Measurements from ENCODE around the gene HELZ. TPM values are rescaled to one million over a fixed set of nuclear protein-coding genes. Genes with fewer than 3 reads are reported as not detected.
"Not testable (repeated sequence)": the region's sequence is repeated elsewhere in the genome, so short reads cannot be mapped to it uniquely, and the experiment has no call there.

The HELZ gene
- total RNA-seq, 1 donor from 2014 or later: 71.0 TPM

- H3K4me3 Mint-ChIP-seq (ENCODE audit: low read depth): no peak overlapping the region
- H3K4me1 Mint-ChIP-seq (ENCODE audit: low read depth): peaks cover 4% of the 10 kb centered on the region
- H3K27ac Mint-ChIP-seq: no peak overlapping the region
- no peak for DNase-seq (ENCODE audit: low spot score, unreplicated experiment)
- H3K36me3 Mint-ChIP-seq (ENCODE audit: insufficient read depth): no peaks in the 10 kb centered on the region
- no peak for TF ChIP-seq CTCF (IDR thresholded peaks at IDR 0.05; ENCODE audit: unreplicated experiment)
- H3K9me3 Mint-ChIP-seq (ENCODE audit: low read depth): no peaks in the 10 kb centered on the region
- no peaks in the 10 kb centered on the region for H3K27me3 Mint-ChIP-seq
Measured at GRCh38 chr17:67289181-67289876, 44.3 kb upstream of the HELZ start.

GRCh38 chr17:67286826-67287225, 41.8 kb upstream of the HELZ start:
- H3K36me3 Mint-ChIP-seq (ENCODE audit: insufficient read depth); H3K27ac Mint-ChIP-seq; H3K4me3 Mint-ChIP-seq (ENCODE audit: low read depth); H3K27me3 Mint-ChIP-seq; DNase-seq (ENCODE audit: low spot score, unreplicated experiment); H3K4me1 Mint-ChIP-seq (ENCODE audit: low read depth); H3K9me3 Mint-ChIP-seq (ENCODE audit: low read depth): not testable (repeated sequence)

GRCh38 chr17:67285360-67285759, 40.4 kb upstream of the HELZ start:
- Mint-ChIP-seq H3K36me3 (ENCODE audit: insufficient read depth) (no peaks in the 10 kb centered on the region), H3K4me3 (ENCODE audit: low read depth) (no peak overlapping the region), H3K27me3 (peaks cover 3% of the 10 kb centered on the region), H3K4me1 (ENCODE audit: low read depth) (no peaks in the 10 kb centered on the region), H3K27ac (no peak overlapping the region), H3K9me3 (ENCODE audit: low read depth) (no peaks in the 10 kb centered on the region)
- TF ChIP-seq CTCF (IDR thresholded peaks at IDR 0.05; ENCODE audit: unreplicated experiment): no peak
- DNase-seq (ENCODE audit: low spot score, unreplicated experiment): no peak

GRCh38 chr17:67283731-67284516, 38.9 kb upstream of the HELZ start:
- H3K9me3 Mint-ChIP-seq (ENCODE audit: low read depth): no peaks in the 10 kb centered on the region
- no peaks in the 10 kb centered on the region for H3K36me3 Mint-ChIP-seq (ENCODE audit: insufficient read depth)
- DNase-seq (ENCODE audit: low spot score, unreplicated experiment): no peak
- H3K27me3 Mint-ChIP-seq: peaks cover 3% of the 10 kb centered on the region
- H3K27ac Mint-ChIP-seq: no peak overlapping the region
- H3K4me1 Mint-ChIP-seq (ENCODE audit: low read depth): no peaks in the 10 kb centered on the region
- H3K4me3 Mint-ChIP-seq (ENCODE audit: low read depth): no peak overlapping the region
- no peak for TF ChIP-seq CTCF (IDR thresholded peaks at IDR 0.05; ENCODE audit: unreplicated experiment)

- no peak for DNase-seq (ENCODE audit: low spot score, unreplicated experiment)
- Mint-ChIP-seq H3K27ac (peak overlapping the region; percentile 18), H3K4me1 (ENCODE audit: low read depth) (no peaks in the 10 kb centered on the region), H3K27me3 (peaks cover 3% of the 10 kb centered on the region), H3K36me3 (ENCODE audit: insufficient read depth) (no peaks in the 10 kb centered on the region), H3K9me3 (ENCODE audit: low read depth) (no peaks in the 10 kb centered on the region), H3K4me3 (ENCODE audit: low read depth) (no peak overlapping the region)
- no peak for TF ChIP-seq CTCF (IDR thresholded peaks at IDR 0.05; ENCODE audit: unreplicated experiment)
Measured at GRCh38 chr17:67281743-67282142, 36.7 kb upstream of the HELZ start.
